Transverse colon (tissue), 4 donors: ENCODE data around the gene RXRG. TPM values are rescaled to one million over a fixed set of nuclear protein-coding genes. Genes with fewer than 3 reads are reported as not detected.

Experiments used
- DNase-seq: peaks from one replicate; pipeline ENCODE4 v3.0.0-alpha.2; 2019
- H3K27ac ChIP-seq, 4 donors: fragments of 200-600 bp; sonication (generic); 2 replicates each; pipeline ENCODE4 v1.5.1; 2016 to 2018; ENCODE audit warnings: inconsistent platforms in 4 of 4
- H3K27me3 ChIP-seq: fragments of 200-600 bp; sonication (generic); 2 replicates; pipeline ENCODE4 v1.5.1; 2017; ENCODE audit warnings: inconsistent platforms
- H3K36me3 ChIP-seq, 4 donors: fragments of 200-600 bp; sonication (generic); 2 replicates each; pipeline ENCODE4 v1.5.1; 2017 to 2019; ENCODE audit warnings: inconsistent platforms in 4 of 4
- H3K4me1 ChIP-seq, 4 donors: fragments of 200-600 bp; sonication (generic); 2 replicates each; pipeline ENCODE4 v1.5.1; 2017 to 2020; ENCODE audit warnings: inconsistent platforms in 4 of 4
- H3K4me3 ChIP-seq, 4 donors: fragments of 200-600 bp; sonication (generic); 1 replicate in 1 of 4; 2 replicates in 3 of 4; pipeline versions ENCODE4 v1.5.1 to v1.6.1; 2017 to 2019; ENCODE audit warnings: inconsistent platforms in 4 of 4
- H3K9me3 ChIP-seq, 2 donors: fragments of 200-600 bp; sonication (generic); 2 replicates each; pipeline ENCODE4 v1.5.1; 2017 to 2019; ENCODE audit warnings: inconsistent platforms in 2 of 2
- CTCF ChIP-seq, 5 experiments: fragments of 200-600 bp in 3 of 5; fragments of 450-650 bp in 2 of 5; sonication (generic) in 3 of 5; IDR thresholded peaks; 1 replicate in 2 of 5; 2 replicates in 3 of 5; pipeline ENCODE4 v1.5.1; 2016 to 2017; ENCODE audit warnings: antibody characterized with exemption in 5 of 5, inconsistent platforms in 3 of 5, mild to moderate bottlenecking in 2 of 5, moderate library complexity in 1 of 5
- EP300 ChIP-seq: sonication (generic); formaldehyde crosslinking; IDR thresholded peaks from one replicate; pipeline ENCODE4 v1.6.1; 2017; ENCODE audit warnings: antibody characterized with exemption, low read depth
- POLR2A ChIP-seq: fragments of 450-650 bp; IDR thresholded peaks from one replicate; pipeline ENCODE4 v1.6.1; 2016; ENCODE audit warnings: antibody characterized with exemption, mild to moderate bottlenecking, moderate library complexity
- POLR2AphosphoS5 ChIP-seq, 3 donors: sonication (generic); formaldehyde crosslinking; IDR thresholded peaks; one replicate each; pipeline ENCODE4 v1.6.1; 2016; ENCODE audit warnings: antibody characterized with exemption in 3 of 3
- WGBS, 2 donors: methylation state at CpG; one replicate each; pipeline ENCODE4 v1.1.5; 2018; ENCODE audit warnings: low coverage in 1 of 2; 5-methylcytosine and 5-hydroxymethylcytosine counted together
- in situ Hi-C, 4 donors: fragments of 200-750 bp; cut with MboI; loops; one replicate each; pipeline versions ENCODE4 v1.15.0 to v1.15.1; 2017; ENCODE audit warnings: low sequenced_read_pairs in 3 of 4, low pct_ligation_motif_present in 1 of 4, low pct_unique_long_range_greater_than_20kb in 1 of 4
- intact Hi-C: fragments of 100-400 bp; cut with DNase I; formaldehyde crosslinking; loops from one replicate; pipeline ENCODE4 v1.15.1; 2023; ENCODE audit warnings: low total_unique reads
- total RNA-seq, 4 donors: library from RNA; depleted of rRNA; stranded (reverse); fragments of >200 nt; gene quantifications; one replicate each; pipeline ENCODE4 v1.1.0, GENCODE V29; 2016

Gene RXRG
- total RNA-seq, 4 donors from 2014 or later, result 0.96 TPM; not detected in 3

GRCh38 chr1:165419839-165420238 is 25.1 kb downstream of the RXRG start:
- Histone ChIP-seq H3K27me3 (peaks cover 6% of the 10 kb centered on the region), H3K27ac (no peak overlapping the region), H3K4me1 (peaks cover 0 to 12% (median 0%) of the 10 kb centered on the region in 4 donors), H3K9me3 (no peaks in the 10 kb centered on the region), H3K4me3 (no peak overlapping the region), H3K36me3 (no peaks in the 10 kb centered on the region)
- intact Hi-C loops, result no loop called here
- TF ChIP-seq POLR2A, result no peak
- no peak for DNase-seq
- 70 to 100% methylated on average over 2 of the region's 2 CpGs for WGBS, 2 donors
- in situ Hi-C loops, result no loop called here

DNA sequence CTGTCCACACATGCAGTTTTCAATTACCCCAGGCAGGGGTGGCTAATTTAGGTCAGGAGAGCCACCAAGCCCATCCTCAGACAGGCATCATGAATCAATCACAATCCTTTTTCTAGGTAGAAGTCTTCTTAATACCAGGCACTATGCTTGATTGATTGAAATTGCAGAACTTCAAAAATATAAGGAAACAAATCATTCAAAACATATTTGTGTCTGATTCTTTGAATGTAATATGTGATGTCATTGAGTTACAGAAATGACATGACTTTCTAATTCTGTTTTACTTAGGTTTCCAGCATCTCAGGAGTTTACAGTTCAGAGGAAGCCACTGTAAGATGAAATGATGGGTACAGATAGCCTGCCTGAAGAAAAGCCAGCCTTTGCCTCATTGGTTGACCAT is 26.7 kb downstream of the RXRG start:
- no peak for TF ChIP-seq POLR2AphosphoS5 (IDR thresholded peaks at IDR 0.05)
- TF ChIP-seq CTCF (IDR thresholded peaks at IDR 0.05), result no peak
- no peak for TF ChIP-seq POLR2A
- TF ChIP-seq EP300, result no peak
- intact Hi-C loops, result no loop called here
- Histone ChIP-seq H3K4me3 (no peak overlapping the region), H3K9me3 (no peaks in the 10 kb centered on the region), H3K27ac (no peak overlapping the region), H3K4me1 (no peaks in the 10 kb centered on the region), H3K36me3 (no peaks in the 10 kb centered on the region), H3K27me3 (peaks cover 6% of the 10 kb centered on the region)
- DNase-seq, result no peak
- in situ Hi-C loops, result no loop called here

DNA sequence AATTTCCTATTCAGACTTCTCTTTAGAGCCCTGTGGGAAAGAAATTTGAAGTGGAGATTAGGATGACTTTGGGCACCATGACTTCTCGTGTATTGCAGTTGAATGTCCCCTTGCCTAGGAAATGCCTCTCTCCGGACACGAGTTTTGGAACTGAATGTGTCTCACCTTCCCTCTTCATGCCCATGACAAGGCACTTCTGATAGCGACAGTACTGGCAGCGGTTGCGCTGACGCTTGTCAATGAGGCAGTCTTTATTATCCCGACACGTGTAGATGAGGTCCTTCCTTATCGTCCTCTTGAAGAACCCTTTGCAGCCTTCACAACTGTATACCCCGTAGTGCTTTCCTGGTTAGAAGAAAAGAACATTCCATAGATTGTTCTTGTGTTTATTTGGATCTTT is 28.1 kb downstream of the RXRG start:
- Histone ChIP-seq H3K4me3 (no peak overlapping the region), H3K27me3 (peaks cover 6% of the 10 kb centered on the region)

GRCh38 chr1:165415068-165415467 is 29.9 kb downstream of the RXRG start:
- Histone ChIP-seq H3K4me1 (no peaks in the 10 kb centered on the region), H3K27ac (no peak overlapping the region), H3K9me3 (no peaks in the 10 kb centered on the region), H3K27me3 (peaks cover 11% of the 10 kb centered on the region), H3K4me3 (no peak overlapping the region), H3K36me3 (no peaks in the 10 kb centered on the region)
- intact Hi-C loops, result no loop called here
- WGBS, 2 donors, result 67 to 70% methylated on average over 1 of the region's 1 CpG
- TF ChIP-seq POLR2AphosphoS5 (IDR thresholded peaks at IDR 0.05), result no peak
- TF ChIP-seq EP300, result no peak
- no peak for TF ChIP-seq POLR2A
- TF ChIP-seq CTCF (IDR thresholded peaks at IDR 0.05), result no peak
- in situ Hi-C loops, result no loop called here
- no peak for DNase-seq

More for the DNA sequence above, 28.1 kb downstream of the RXRG start:
- in situ Hi-C loops, result no loop called here
- WGBS, 2 donors, result 92% methylated on average over 11 of the region's 11 CpGs; no CpG with 5 or more reads in 1 of the 2 donors
- intact Hi-C loops, result no loop called here
- H3K9me3 ChIP-seq, result no peaks in the 10 kb centered on the region
- DNase-seq, result no peak
- H3K36me3 ChIP-seq, result no peaks in the 10 kb centered on the region
- TF ChIP-seq CTCF (IDR thresholded peaks at IDR 0.05) (no peak), EP300 (no peak), POLR2A (no peak), POLR2AphosphoS5 (IDR thresholded peaks at IDR 0.05) (no peak)
- H3K27ac ChIP-seq, result no peak overlapping the region
- no peaks in the 10 kb centered on the region for H3K4me1 ChIP-seq

- DNase-seq, result no peak
- TF ChIP-seq EP300, result no peak
- TF ChIP-seq POLR2AphosphoS5 (IDR thresholded peaks at IDR 0.05), result no peak
- TF ChIP-seq POLR2A, result no peak
- no peak for TF ChIP-seq CTCF (IDR thresholded peaks at IDR 0.05)
- Histone ChIP-seq H3K4me3 (no peak overlapping the region), H3K9me3 (no peaks in the 10 kb centered on the region), H3K4me1 (no peaks in the 10 kb centered on the region), H3K27ac (no peak overlapping the region), H3K36me3 (no peaks in the 10 kb centered on the region), H3K27me3 (peaks cover 11% of the 10 kb centered on the region)
- intact Hi-C loops (no loop called here), in situ Hi-C loops (no loop called here)
- WGBS, 2 donors, result 93% methylated on average over 3 of the region's 3 CpGs
These were observed 30.3 kb downstream of the RXRG start for GRCh38 chr1:165414620-165415019.
